Stomach (tissue), 9 donors: ENCODE measurements around the gene CNOT9. TPM values are rescaled to one million over a fixed set of nuclear protein-coding genes. Genes with fewer than 3 reads are reported as not detected.

Experiments used
- DNase-seq, 2 donors: peaks; one replicate each; pipeline versions ENCODE4 v3.0.0 to v3.0.0-alpha.2; 2013 to 2019
- H3K27ac ChIP-seq, 5 donors: fragments of 200-600 bp in 4 of 5; sonication (generic) in 4 of 5; one replicate each; pipeline ENCODE4 v1.5.1; 2013 to 2019; ENCODE audit warnings: mild to moderate bottlenecking in 1 of 5, moderate library complexity in 1 of 5
- H3K27me3 ChIP-seq, 3 donors: fragments of 200-600 bp; sonication (generic); one replicate each; pipeline ENCODE4 v1.5.1; 2017 to 2019; ENCODE audit warnings: mixed run types in 1 of 3
- H3K36me3 ChIP-seq, 4 donors: fragments of 200-600 bp; sonication (generic); 1 replicate in 3 of 4; 2 replicates in 1 of 4; pipeline ENCODE4 v1.5.1; 2016 to 2019
- H3K4me1 ChIP-seq, 4 donors: fragments of 200-600 bp; sonication (generic); one replicate each; pipeline ENCODE4 v1.5.1; 2016 to 2019
- H3K4me3 ChIP-seq, 4 donors: fragments of 200-600 bp; sonication (generic) in 3 of 4; one replicate each; pipeline ENCODE4 v1.5.1; 2016 to 2019; ENCODE audit warnings: mild to moderate bottlenecking in 1 of 4
- H3K9me3 ChIP-seq, 4 donors: fragments of 200-600 bp; sonication (generic); one replicate each; pipeline ENCODE4 v1.5.1; 2016 to 2019
- EP300 ChIP-seq: sonication (generic); formaldehyde crosslinking; IDR thresholded peaks from one replicate; pipeline ENCODE4 v1.6.1; 2017; ENCODE audit warnings: antibody characterized with exemption
- POLR2A ChIP-seq, 4 donors: fragments of 450-650 bp; IDR thresholded peaks; one replicate each; pipeline ENCODE4 v1.6.1; 2016; ENCODE audit warnings: antibody characterized with exemption in 4 of 4, control low read depth in 2 of 4, mild to moderate bottlenecking in 1 of 4, moderate library complexity in 1 of 4
- POLR2AphosphoS5 ChIP-seq, 3 donors: sonication (generic); formaldehyde crosslinking; IDR thresholded peaks; one replicate each; pipeline ENCODE4 v1.6.1; 2016; ENCODE audit warnings: antibody characterized with exemption in 3 of 3
- WGBS, 5 donors: extraction: QIAGEN DNeasy Blood & Tissue Kit in 3 of 5; methylation state at CpG; one replicate each; pipeline versions ENCODE4 v1.1.5 to v1.1.7; 2013 to 2018; 5-methylcytosine and 5-hydroxymethylcytosine counted together
- intact Hi-C: fragments of 100-400 bp; cut with DNase I; formaldehyde crosslinking; loops from one replicate; pipeline ENCODE4 v1.15.1; 2023; ENCODE audit warnings: low total_unique reads
- polyA plus RNA-seq, 3 donors: library from polyadenylated mRNA; stranded (reverse); fragments of 200-250 nt; gene quantifications; one replicate each; pipeline ENCODE4 v1.2.3, GENCODE V29; 2013
- total RNA-seq, 5 donors: library from RNA; depleted of rRNA; stranded (reverse); fragments of >200 nt; gene quantifications; one replicate each; pipeline versions ENCODE4 v1.1.0 to v1.2.3, GENCODE V29; 2014 to 2016
- TF ChIP-seq, protein P1 (sequence below), 7 experiments: fragments of 450-650 bp in 4 of 7; fragments of 200-600 bp in 3 of 7; sonication (generic) in 3 of 7; IDR thresholded peaks; one replicate each; pipeline ENCODE4 v1.5.1; 2016 to 2019; ENCODE audit warnings: antibody characterized with exemption in 7 of 7, control low read depth in 2 of 7, mild to moderate bottlenecking in 1 of 7
- donor health status: healthy with polysubstance abuse.
- donor health status: Bipolar disorder and iron deficiency.
- donor health status: healthy.

Gene CNOT9
- total and polyA plus RNA-seq, 8 donors = 5.5 to 64.8 (median 19.6) TPM

DNA sequence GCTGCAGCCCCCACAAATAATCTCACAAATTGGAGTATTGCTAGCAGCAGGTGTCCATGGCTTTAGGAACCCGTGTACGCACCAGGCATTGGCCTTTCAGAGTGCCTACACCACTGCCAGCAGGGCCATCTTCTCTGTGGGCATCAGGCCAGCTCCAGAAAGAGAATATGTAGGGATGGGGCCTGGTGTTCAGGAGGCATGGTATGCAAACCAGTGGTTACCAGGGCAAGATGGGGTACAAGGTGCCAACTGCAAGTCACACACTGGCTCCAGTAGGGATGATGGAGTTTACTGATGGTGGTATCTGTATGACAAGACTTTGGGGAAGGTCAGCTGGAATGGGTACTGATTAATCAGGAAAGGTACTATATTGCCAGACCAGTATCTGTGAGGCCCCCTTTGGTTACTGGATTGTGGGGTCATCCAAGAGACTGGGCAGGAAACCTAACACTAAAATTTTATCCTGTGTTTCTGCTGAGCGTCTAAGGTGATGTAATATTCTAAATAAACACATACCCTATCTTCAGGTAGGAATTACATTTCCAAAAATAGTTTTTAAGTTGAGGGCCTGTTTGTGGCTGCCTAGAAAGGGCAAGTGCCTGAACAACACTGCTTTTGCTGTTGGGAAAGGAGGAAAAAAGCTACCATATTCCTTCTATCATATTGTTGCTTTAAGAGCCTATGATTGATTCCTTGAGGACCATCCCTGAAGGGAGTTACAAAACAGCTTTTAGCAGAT is 9.0 kb downstream of the CNOT9 start:
- Histone ChIP-seq H3K4me1 (peaks cover 0 to 45% (median 15%) of the 10 kb centered on the region in 4 donors), H3K4me3 (no peak overlapping the region), H3K27ac (peak overlapping the region in 1 of 5 donors; percentile 50), H3K9me3 (no peaks in the 10 kb centered on the region), H3K27me3 (no peaks in the 10 kb centered on the region), H3K36me3 (peaks cover 10 to 60% (median 42%) of the 10 kb centered on the region in 4 donors)
- TF ChIP-seq EP300 (no peak), POLR2AphosphoS5 (IDR thresholded peaks at IDR 0.05) (no peak), POLR2A (IDR thresholded peaks at IDR 0.05) (no peak)
- TF ChIP-seq, protein P1, sequence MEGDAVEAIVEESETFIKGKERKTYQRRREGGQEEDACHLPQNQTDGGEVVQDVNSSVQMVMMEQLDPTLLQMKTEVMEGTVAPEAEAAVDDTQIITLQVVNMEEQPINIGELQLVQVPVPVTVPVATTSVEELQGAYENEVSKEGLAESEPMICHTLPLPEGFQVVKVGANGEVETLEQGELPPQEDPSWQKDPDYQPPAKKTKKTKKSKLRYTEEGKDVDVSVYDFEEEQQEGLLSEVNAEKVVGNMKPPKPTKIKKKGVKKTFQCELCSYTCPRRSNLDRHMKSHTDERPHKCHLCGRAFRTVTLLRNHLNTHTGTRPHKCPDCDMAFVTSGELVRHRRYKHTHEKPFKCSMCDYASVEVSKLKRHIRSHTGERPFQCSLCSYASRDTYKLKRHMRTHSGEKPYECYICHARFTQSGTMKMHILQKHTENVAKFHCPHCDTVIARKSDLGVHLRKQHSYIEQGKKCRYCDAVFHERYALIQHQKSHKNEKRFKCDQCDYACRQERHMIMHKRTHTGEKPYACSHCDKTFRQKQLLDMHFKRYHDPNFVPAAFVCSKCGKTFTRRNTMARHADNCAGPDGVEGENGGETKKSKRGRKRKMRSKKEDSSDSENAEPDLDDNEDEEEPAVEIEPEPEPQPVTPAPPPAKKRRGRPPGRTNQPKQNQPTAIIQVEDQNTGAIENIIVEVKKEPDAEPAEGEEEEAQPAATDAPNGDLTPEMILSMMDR (IDR thresholded peaks at IDR 0.05) = no peak
- no peak for DNase-seq
- 91 to 96% (median 94%) methylated on average over 3 of the region's 3 CpGs for WGBS, 5 donors
- intact Hi-C loops = no loop called here

DNA sequence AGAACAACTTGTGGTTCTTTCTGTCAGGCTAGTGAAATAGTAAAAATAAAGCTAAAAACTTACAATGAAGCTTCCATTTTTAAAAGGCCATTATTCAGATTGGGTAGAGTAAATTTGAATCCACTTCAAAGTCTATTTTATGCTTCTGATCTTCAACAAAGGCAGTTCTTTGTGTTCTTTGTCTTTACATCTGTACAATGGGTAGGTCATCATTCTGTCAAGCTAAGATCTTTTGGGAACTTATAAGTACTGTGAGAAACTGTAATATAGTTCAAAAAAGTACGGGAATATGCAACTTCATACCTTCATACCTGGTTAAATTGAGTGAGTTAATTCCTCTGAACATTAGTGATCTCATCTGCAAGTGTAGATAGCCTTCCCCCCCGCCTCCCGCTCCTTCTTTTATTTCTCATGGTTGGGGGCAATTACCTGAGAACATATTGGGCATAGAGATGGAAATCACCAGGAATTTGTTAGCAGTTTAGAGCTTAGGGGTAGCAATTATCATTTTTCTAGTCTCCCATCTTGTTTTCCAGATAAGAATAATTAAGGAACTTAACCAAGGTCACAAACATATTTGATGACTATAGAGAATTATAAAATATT is 9.7 kb downstream of the CNOT9 start:
- no peak for DNase-seq
- intact Hi-C loops = no loop called here
- Histone ChIP-seq H3K9me3 (no peaks in the 10 kb centered on the region), H3K27me3 (no peaks in the 10 kb centered on the region), H3K4me3 (no peak overlapping the region), H3K36me3 (peaks cover 11 to 62% (median 47%) of the 10 kb centered on the region in 4 donors), H3K27ac (peak overlapping the region in 1 of 5 donors; percentile 50), H3K4me1 (peaks cover 0 to 45% (median 11%) of the 10 kb centered on the region in 4 donors)
- TF ChIP-seq POLR2AphosphoS5 (IDR thresholded peaks at IDR 0.05) (no peak), EP300 (no peak), POLR2A (IDR thresholded peaks at IDR 0.05) (no peak)
- TF ChIP-seq, protein P1 (IDR thresholded peaks at IDR 0.05) = no peak
- 91 to 99% (median 93%) methylated on average over 3 of the region's 3 CpGs for WGBS, 5 donors

DNA sequence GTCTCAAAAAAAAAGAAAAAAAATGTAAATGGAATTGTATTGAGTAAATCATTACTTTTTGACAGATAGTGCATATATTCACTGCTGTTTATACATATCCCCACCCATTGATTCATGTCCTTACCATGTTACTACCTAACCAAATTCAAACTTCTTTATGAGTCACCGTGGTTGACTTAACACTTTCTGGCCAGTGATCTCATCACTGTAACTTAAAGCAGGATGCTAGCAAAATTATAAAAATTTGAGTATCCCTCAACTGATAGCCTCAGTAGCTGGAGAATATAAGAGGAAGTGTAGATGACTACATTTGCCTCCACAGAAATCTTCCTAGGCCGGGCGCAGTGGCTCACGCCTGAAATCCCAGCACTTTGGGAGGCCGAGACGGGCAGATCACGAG is 13.4 kb downstream of the CNOT9 start:
- no peak for DNase-seq
- intact Hi-C loops = no loop called here
- TF ChIP-seq EP300 (no peak), POLR2A (IDR thresholded peaks at IDR 0.05) (no peak), POLR2AphosphoS5 (IDR thresholded peaks at IDR 0.05) (no peak)
- TF ChIP-seq, protein P1 (IDR thresholded peaks at IDR 0.05) = no peak
- Histone ChIP-seq H3K27ac (no peak overlapping the region), H3K36me3 (peaks cover 43 to 77% (median 69%) of the 10 kb centered on the region in 4 donors), H3K4me1 (peaks cover 0 to 35% (median 11%) of the 10 kb centered on the region in 4 donors), H3K9me3 (no peaks in the 10 kb centered on the region), H3K4me3 (no peak overlapping the region), H3K27me3 (no peaks in the 10 kb centered on the region)
- WGBS, 5 donors = 91 to 94% (median 93%) methylated on average over 7 of the region's 7 CpGs

DNA sequence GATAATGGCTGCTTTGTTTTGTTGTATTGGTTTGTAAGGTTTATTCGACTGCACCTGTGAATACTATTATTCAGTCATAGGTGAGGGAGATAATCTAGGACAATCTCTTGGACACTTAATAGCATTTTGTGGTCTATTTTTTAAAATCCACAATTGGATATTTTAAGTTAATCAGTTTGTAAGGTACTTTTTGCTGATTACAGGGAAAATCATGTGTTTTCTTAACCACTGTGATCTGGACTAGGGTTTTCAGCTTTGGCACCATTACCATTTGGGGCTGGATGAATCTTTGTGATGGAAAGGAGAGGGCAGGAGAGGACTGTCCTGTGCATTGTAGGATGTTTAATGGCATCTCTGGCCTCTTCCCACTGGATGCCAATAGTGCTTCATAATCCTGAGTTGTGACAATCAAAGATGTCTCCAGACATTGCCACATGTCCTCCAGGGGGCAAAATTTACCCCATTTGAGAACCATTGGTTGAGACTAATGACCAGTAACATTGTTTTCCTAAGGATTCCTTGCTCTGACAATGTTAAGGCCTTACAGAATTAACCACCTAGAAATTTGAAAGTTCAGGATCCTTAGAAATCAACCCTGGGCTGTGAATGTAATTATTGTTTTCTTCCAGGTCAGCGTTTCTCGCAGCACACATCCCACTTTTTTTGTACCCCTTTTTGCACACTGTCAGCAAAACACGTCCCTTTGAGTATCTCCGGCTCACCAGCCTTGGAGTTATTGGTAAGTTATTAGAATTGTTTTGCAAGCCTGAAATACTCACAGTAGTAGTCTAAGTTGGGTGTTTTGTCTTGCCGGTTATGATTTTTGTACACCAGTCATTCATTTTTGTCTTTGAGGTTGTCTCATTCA is 15.6 kb downstream of the CNOT9 start:
- no peaks in the 10 kb centered on the region for H3K9me3 ChIP-seq
- intact Hi-C loops = no loop called here
- TF ChIP-seq EP300 = no peak
- TF ChIP-seq, protein P1 (IDR thresholded peaks at IDR 0.05) = no peak
- no peak for TF ChIP-seq POLR2A (IDR thresholded peaks at IDR 0.05)
- TF ChIP-seq POLR2AphosphoS5 (IDR thresholded peaks at IDR 0.05) = no peak
- peaks cover 0 to 17% (median 7%) of the 10 kb centered on the region in 4 donors for H3K4me1 ChIP-seq
- DNase-seq = no peak
- H3K4me3 ChIP-seq = no peak overlapping the region
- H3K36me3 ChIP-seq = peaks cover 46 to 93% (median 90%) of the 10 kb centered on the region in 4 donors
- H3K27ac ChIP-seq = no peak overlapping the region
- 94 to 96% (median 96%) methylated on average over 6 of the region's 6 CpGs for WGBS, 5 donors
- no peaks in the 10 kb centered on the region for H3K27me3 ChIP-seq
